NCI-H2196 treated with DMSO at 0.1 percent for 48 hours (cell line): ENCODE data around the gene POLR1F.
A peak's percentile ranks its signal among the peaks of the same experiment; 100 is the strongest.
"Not testable (repeated sequence)": the region's sequence is repeated elsewhere in the genome, so short reads cannot be mapped to it uniquely, and the experiment has no call there.

Experiments used
- DNase-seq: peaks from one replicate; lab custom pipeline; 2025; ENCODE audit not compliant: unreplicated experiment; lab: John Stamatoyannopoulos, UW

Gene POLR1F, protein sequence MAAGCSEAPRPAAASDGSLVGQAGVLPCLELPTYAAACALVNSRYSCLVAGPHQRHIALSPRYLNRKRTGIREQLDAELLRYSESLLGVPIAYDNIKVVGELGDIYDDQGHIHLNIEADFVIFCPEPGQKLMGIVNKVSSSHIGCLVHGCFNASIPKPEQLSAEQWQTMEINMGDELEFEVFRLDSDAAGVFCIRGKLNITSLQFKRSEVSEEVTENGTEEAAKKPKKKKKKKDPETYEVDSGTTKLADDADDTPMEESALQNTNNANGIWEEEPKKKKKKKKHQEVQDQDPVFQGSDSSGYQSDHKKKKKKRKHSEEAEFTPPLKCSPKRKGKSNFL

GRCh38 chr7:19708397-19709248 is at the start of gene POLR1F:
Gene POLR1F (minus strand): TSS chr7:19709037. CDS start chr7:19709016, 21 bp downstream.
- DNase-seq: peak; percentile 85

DNA sequence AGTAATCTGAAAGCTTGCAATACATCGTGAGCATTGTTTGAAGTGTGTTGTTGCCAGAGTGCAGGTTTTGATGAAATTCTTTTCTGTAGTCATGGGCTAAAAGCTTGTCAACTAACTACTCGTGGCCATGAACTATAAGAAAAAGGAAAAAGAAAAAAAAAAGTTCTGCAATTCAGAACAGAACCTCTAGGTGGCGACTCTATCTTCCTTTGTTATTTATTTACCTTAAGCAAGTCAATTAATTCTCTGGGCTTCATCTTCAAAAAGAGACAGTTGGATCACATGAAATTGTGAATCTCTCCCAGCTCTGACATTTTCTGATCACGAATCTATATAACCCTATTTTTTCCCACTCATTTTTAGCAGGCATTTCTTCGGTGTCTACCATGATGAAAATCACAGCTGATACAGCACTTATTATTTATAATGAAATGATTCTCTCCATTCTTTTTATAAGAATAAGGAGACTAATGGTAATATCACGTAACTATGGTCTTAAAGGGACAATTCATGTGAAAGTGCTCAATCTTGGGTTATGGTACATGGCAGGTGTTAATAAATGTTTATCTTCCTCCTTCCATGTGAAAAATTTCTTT is 45.8 kb upstream of the POLR1F start:
- DNase-seq: peak; percentile 30

- DNase-seq: no peak
These were observed 43.2 kb upstream of the POLR1F start for GRCh38 chr7:19752020-19752419.

DNA sequence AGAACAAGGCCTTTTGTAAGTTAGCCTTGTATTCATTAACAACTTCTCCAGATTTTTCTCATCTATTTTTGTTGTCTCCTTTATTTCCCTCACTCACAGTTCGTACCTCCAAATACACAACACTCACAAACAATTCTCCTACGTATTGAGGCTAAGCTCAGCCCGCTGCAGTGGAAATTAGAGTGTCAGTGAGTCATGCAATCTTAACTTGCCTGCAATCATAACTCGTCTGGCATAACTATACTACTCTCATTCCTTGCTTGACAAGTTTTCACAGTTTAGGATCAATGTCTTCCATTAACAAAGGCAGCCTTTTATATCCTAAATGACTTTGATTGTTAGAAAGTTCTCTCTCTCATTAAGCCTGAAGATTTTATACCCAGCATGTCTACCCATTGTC is 40.8 kb upstream of the POLR1F start:
- no peak for DNase-seq

GRCh38 chr7:19747740-19748339 is 39.0 kb upstream of the POLR1F start:
- peak; percentile 44 for DNase-seq

DNA sequence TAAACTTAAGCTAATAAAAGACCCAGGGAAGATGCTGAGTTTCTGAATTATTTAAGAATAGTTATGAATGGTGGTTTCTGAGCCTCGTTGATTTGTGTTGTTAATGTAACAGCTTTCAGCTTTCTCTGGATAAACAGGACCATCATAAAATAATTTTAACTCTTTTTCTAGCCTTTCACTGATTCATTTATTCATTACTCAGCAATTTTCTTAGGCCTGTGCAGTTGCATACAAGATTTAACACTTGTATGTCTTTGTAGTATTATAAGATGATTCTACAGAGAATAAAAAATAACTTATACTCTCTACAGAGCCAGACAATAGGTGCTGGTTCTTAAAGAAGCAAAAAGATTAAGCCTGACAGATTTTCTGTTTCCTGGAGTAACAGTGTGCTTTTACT is 35.2 kb upstream of the POLR1F start:
- no peak for DNase-seq

DNA sequence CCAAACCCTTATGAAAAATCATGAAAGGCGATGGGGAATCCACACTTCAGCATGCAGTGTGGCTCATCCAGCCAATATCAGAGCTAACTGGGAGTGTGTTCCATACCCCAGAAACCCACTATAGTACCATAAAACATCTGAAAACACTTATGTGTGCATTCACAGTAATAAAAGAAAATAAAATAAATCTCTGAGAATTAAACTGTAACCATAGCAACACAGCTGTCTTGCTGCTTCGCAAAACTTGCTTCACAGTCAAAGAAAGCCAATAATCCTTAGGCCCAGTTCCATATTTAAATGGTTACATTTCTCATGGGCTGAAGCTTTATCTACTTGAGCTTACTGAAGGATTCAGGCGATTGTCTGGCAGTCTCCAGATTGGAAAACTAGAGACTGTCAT is 19.9 kb upstream of the POLR1F start:
- no peak for DNase-seq

- no peak for DNase-seq
These were observed 16.9 kb upstream of the POLR1F start for GRCh38 chr7:19725770-19726169.

GRCh38 chr7:19715499-19715898 is 6.7 kb upstream of the POLR1F start:
- DNase-seq: no peak

DNA sequence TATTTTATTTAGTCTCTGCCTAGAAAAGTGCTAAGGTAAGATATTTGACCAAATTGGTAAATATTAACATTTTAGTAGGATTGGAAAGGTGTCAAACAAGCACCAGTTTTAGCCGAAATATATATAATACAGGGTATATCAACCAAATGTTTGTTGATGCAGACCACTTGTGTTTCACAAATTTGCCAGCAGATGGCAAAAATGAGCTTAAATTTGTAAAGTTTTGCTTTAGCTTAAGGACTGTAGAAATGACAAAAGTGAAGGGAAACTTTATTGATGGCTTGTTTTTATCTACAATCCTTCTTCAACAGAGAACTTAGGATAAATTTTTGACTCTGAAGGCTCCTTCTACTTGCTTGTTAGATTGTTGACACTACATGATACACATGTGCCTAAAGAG is 4.8 kb upstream of the POLR1F start:
- peak; percentile 14 for DNase-seq

GRCh38 chr7:19709249-19709578 is 377 bp upstream of the POLR1F start:
- no peak for DNase-seq

GRCh38 chr7:19707240-19707639 is 1.6 kb downstream of the POLR1F start:
- no peak for DNase-seq

DNA sequence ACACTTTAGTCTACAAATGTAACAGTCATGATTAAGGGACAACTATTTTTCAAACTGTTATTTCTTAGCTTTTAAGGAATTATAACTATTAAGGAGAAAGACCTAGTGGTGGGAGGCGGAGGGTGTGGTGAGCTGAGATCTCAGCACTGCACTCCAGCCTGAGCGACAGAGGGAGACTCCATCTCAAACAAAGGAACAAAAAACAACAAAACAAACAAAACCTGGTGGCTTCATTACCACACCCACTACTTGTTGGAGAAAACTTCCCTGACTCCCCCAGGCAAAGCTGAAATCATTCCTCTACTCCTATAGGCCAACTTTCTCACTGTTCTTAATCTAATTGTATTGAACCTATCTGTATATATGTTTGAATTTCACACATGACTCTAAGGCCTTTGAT is 3.2 kb downstream of the POLR1F start:
- no peak for DNase-seq

DNA sequence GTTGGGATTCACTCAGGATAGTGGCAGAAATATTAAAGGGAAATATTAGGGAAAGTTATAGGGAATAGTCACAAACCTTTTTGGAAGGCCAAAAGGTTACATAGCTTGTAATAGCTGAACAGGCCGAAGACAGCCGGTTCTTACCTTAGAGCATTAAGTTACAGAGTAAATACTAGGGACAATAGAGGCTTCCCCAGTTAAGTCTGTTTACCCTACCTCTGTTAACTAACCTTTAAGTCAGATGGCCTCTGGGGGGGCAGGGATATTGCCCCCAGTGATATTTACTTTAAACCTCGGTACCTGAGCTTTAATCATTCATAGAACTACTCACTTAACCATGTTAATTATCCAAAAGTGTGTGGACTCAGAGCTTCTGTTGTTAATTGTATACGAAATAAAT is 7.4 kb downstream of the POLR1F start:
- no peak for DNase-seq

DNA sequence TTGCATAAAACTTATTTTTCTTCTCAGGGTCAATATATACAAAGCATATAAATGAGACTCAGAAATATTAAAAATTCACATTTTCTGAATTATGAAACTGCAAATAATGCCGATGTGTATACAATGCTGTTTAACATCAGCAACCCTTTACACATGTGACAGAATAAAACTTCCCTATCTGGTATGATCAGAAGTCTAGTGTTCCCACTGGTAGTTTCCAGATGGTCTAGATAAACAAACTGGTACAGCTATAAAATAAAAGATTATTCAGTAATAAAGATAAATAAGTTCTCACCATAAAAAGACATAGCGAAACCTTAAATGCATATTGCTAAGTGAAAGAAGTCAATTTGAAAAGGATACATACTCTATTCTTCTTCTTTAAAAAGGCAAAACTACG is 7.9 kb downstream of the POLR1F start:
- DNase-seq: no peak

DNA sequence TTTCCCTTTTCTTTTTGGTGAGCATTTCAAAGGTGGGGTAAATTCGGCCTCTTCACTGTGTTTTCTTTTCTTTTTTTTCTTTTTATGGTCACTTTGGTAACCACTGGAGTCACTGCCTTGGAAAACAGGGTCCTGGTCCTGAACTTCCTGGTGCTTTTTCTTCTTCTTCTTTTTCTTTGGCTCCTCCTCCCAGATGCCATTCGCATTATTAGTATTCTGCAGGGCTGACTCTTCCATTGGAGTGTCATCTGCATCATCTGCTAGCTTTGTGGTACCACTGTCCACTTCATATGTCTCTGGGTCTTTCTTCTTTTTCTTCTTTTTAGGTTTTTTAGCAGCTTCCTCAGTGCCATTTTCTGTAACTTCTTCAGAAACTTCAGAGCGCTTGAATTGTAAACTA is 10.5 kb downstream of the POLR1F start:
- no peak for DNase-seq

GRCh38 chr7:19696926-19697325 is 11.9 kb downstream of the POLR1F start:
- no peak for DNase-seq

GRCh38 chr7:19692111-19692828 is 16.6 kb downstream of the POLR1F start:
- DNase-seq: no peak

DNA sequence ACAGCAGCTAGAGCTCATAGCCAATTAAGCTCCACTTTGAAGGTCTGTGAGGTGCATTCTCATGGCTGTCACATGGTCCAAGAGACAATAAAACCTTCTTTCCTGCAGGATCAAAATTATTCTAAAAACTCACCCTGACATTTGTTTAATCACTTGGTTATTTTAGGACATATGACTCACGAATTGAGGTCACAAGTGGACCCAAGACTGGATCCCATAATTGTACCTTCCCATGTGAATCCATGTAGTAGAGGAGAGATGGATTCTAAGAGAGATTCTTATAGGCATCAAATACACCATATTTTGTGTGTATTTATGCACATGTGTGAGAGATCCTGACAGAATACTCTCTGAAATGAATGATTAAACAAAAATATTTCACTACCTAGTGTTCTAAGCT is 18.1 kb downstream of the POLR1F start:
- DNase-seq: no peak

DNA sequence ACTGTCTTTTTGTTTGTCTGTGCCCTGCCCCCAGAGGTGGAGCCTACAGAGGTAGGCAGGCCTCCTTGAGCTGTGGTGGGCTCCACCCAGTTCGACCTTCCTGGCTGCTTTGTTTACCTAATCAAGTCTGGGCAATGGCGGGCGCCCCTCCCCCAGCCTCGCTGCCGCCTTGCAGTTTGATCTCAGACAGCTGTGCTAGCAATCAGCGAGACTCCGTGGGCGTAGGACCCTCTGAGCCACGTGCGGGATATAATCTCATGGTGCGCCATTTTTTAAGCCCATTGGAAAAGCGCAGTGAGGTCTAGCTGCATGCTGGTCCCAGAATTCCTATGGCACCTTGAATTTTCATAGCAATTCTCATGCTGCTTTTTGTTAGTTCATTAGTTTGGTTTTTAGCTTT is 19.7 kb downstream of the POLR1F start:
- not testable (repeated sequence) for DNase-seq

DNA sequence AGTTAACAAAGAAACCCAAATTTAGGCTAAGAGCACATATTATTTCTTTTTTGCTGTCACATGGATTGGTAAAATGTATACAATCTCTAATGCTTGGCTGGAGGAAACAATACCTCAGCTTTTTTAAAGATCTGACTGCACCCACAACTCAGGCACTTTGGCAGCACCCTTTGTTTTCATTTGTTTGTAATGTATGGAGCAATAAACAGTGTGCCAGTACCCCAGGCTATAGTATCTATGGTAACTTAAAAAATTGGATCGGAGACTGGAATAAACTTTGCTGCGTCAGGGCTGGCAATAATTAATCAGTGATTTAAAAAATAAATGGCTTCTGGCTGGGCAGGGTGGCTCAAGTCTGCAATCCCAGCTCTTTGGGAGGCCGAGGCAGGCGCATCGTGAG is 27.2 kb downstream of the POLR1F start:
- DNase-seq: no peak
